DND-41 (cell line): Measurements from ENCODE around the gene RGS18.

Source experiments
- ATAC-seq: fragments of 200-7000 bp; cut with Tn5 transposase; 3 replicates; pipeline ENCODE4 v1.9.1; 2021; ENCODE audit warnings: low read depth; ENCODE audit not compliant: insufficient read depth
- DNase-seq: peaks from one replicate; pipeline ENCODE4 v3.0.0-alpha.2; 2020
- H2AFZ ChIP-seq: 2 replicates; pipeline ENCODE4 v1.6.0; 2012; ENCODE audit warnings: low read depth, low read length
- H3K27ac ChIP-seq: 2 replicates; pipeline ENCODE4 v1.5.1; 2012; ENCODE audit warnings: low read length, inconsistent platforms
- H3K27me3 ChIP-seq: fragments of 200-600 bp; sonication (generic); 2 replicates; pipeline ENCODE4 v1.6.0; 2012; ENCODE audit warnings: low read length, mild to moderate bottlenecking, inconsistent platforms; ENCODE audit not compliant: insufficient read depth, poor library complexity
- H3K36me3 ChIP-seq: 2 replicates; pipeline ENCODE4 v1.5.1; 2012; ENCODE audit warnings: low read length, inconsistent platforms; ENCODE audit not compliant: insufficient read depth
- H3K4me1 ChIP-seq: 2 replicates; pipeline ENCODE4 v1.5.1; 2012; ENCODE audit warnings: mild to moderate bottlenecking, low read length; ENCODE audit not compliant: insufficient read depth
- H3K4me2 ChIP-seq: 2 replicates; pipeline ENCODE4 v1.6.0; 2012; ENCODE audit warnings: mild to moderate bottlenecking, moderate library complexity, low read length, inconsistent platforms; ENCODE audit not compliant: insufficient read depth
- H3K4me3 ChIP-seq, 2 experiments: fragments of 200-600 bp in 1 of 2; shearing (Covaris generic) in 1 of 2; 2 replicates each; pipeline ENCODE4 v1.5.1; 2012 to 2016; ENCODE audit warnings: inconsistent platforms in 2 of 2, low read length in 2 of 2, mild to moderate bottlenecking in 2 of 2, low read depth in 1 of 2, moderate library complexity in 1 of 2
- H3K79me2 ChIP-seq: 2 replicates; pipeline ENCODE4 v1.6.0; 2012; ENCODE audit warnings: low read length, inconsistent platforms; ENCODE audit not compliant: insufficient read depth
- H3K9ac ChIP-seq: 2 replicates; pipeline ENCODE4 v1.6.0; 2012; ENCODE audit warnings: low read depth, mild to moderate bottlenecking, inconsistent platforms, low read length, moderate library complexity
- H3K9me3 ChIP-seq: 2 replicates; pipeline ENCODE4 v1.5.1; 2012; ENCODE audit warnings: low read length, moderate library complexity, mild to moderate bottlenecking, inconsistent platforms; ENCODE audit not compliant: insufficient read depth, severe bottlenecking
- H4K20me1 ChIP-seq: 2 replicates; pipeline ENCODE4 v1.6.0; 2012; ENCODE audit warnings: low read length; ENCODE audit not compliant: insufficient read depth
- CTCF ChIP-seq: IDR thresholded peaks from 2 replicates; pipeline ENCODE4 v1.5.1; 2012; ENCODE audit warnings: borderline replicate concordance, low read length, moderate library complexity, mild to moderate bottlenecking; ENCODE audit not compliant: poor library complexity, severe bottlenecking; ENCODE audit errors: extremely low read depth
- EZH2 ChIP-seq: IDR thresholded peaks from 3 replicates; pipeline ENCODE4 v1.6.1; 2012; ENCODE audit warnings: borderline replicate concordance, low read depth, mild to moderate bottlenecking, moderate library complexity, low read length, inconsistent platforms; ENCODE audit not compliant: severe bottlenecking

The RGS18 gene

GRCh38 chr1:192118881-192119405 lies 39.3 kb upstream of the RGS18 start:
- H3K36me3 ChIP-seq: no peaks in the 10 kb centered on the region
- no peak for ATAC-seq
- H3K4me1 ChIP-seq: no peaks in the 10 kb centered on the region
- H3K9me3 ChIP-seq: peaks cover 9% of the 10 kb centered on the region
- H3K4me3 ChIP-seq: no peak overlapping the region
- H3K27ac ChIP-seq: no peak overlapping the region
- H3K27me3 ChIP-seq: no peaks in the 10 kb centered on the region
- no peaks in the 10 kb centered on the region for H3K79me2 ChIP-seq
- no peak for DNase-seq
- no peak overlapping the region for H2AFZ ChIP-seq
- no peak overlapping the region for H3K9ac ChIP-seq
- H4K20me1 ChIP-seq: no peaks in the 10 kb centered on the region
- H3K4me2 ChIP-seq: no peak overlapping the region
- TF ChIP-seq EZH2 (no peak), CTCF (no peak)

DNA sequence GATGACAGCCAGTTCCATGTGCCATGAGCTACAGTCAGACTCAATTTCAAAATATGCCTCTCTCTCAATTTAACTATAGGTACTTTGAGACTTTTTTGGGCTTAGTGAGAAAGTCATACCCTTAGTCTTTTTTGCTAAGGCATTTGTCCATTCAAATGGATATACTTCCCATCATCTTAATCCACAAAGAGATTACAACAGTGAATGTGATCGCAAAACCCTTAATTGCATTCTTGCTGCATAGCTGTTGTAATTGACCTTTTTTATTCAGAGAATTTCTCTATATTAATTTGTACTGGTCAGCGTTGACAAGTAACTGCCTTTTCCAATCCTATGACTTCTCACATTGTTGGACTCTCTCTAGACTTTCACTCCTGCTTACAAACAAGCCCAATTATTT lies 38.6 kb upstream of the RGS18 start:
- Histone ChIP-seq H3K9me3 (peaks cover 9% of the 10 kb centered on the region), H3K4me3 (no peak overlapping the region), H3K79me2 (no peaks in the 10 kb centered on the region), H3K4me1 (no peaks in the 10 kb centered on the region), H4K20me1 (no peaks in the 10 kb centered on the region), H3K9ac (no peak overlapping the region), H2AFZ (no peak overlapping the region), H3K4me2 (no peak overlapping the region), H3K27me3 (no peaks in the 10 kb centered on the region), H3K36me3 (no peaks in the 10 kb centered on the region), H3K27ac (no peak overlapping the region)
- no peak for DNase-seq
- no peak for ATAC-seq
- TF ChIP-seq EZH2 (no peak), CTCF (no peak)

GRCh38 chr1:192122668-192123067 lies 35.6 kb upstream of the RGS18 start:
- H3K9ac ChIP-seq: no peak overlapping the region
- H3K36me3 ChIP-seq: no peaks in the 10 kb centered on the region
- H3K27me3 ChIP-seq: no peaks in the 10 kb centered on the region
- no peak overlapping the region for H3K4me2 ChIP-seq
- DNase-seq (no peak), ATAC-seq (no peak)
- no peak overlapping the region for H3K27ac ChIP-seq
- no peak for TF ChIP-seq CTCF
- TF ChIP-seq EZH2: no peak
- H3K79me2 ChIP-seq: no peaks in the 10 kb centered on the region
- no peaks in the 10 kb centered on the region for H4K20me1 ChIP-seq
- peaks cover 22% of the 10 kb centered on the region for H3K4me1 ChIP-seq
- no peak overlapping the region for H3K4me3 ChIP-seq
- no peak overlapping the region for H2AFZ ChIP-seq
- H3K9me3 ChIP-seq: peaks cover 9% of the 10 kb centered on the region

GRCh38 chr1:192123212-192123611 lies 35.0 kb upstream of the RGS18 start:
- Histone ChIP-seq H3K9me3 (peaks cover 9% of the 10 kb centered on the region), H4K20me1 (no peaks in the 10 kb centered on the region), H3K9ac (no peak overlapping the region), H3K79me2 (no peaks in the 10 kb centered on the region), H3K4me3 (no peak overlapping the region), H3K27me3 (no peaks in the 10 kb centered on the region), H3K4me1 (peaks cover 22% of the 10 kb centered on the region), H3K36me3 (no peaks in the 10 kb centered on the region), H3K4me2 (no peak overlapping the region), H3K27ac (no peak overlapping the region), H2AFZ (no peak overlapping the region)
- TF ChIP-seq EZH2 (no peak), CTCF (no peak)
- no peak for DNase-seq
- no peak for ATAC-seq
